GM10266 (cell line): ENCODE results near the gene MORC1.

ENCODE experiments used
- DNase-seq: peaks from one replicate; pipeline ENCODE4 v3.0.0; 2012; ENCODE audit errors: extremely low spot score
- CTCF ChIP-seq: IDR thresholded peaks from 2 replicates; pipeline ENCODE4 v1.5.1; 2012; ENCODE audit warnings: mild to moderate bottlenecking, low read depth; ENCODE audit not compliant: control insufficient read depth, insufficient read depth; ENCODE audit errors: missing control alignments

The MORC1 gene

DNA sequence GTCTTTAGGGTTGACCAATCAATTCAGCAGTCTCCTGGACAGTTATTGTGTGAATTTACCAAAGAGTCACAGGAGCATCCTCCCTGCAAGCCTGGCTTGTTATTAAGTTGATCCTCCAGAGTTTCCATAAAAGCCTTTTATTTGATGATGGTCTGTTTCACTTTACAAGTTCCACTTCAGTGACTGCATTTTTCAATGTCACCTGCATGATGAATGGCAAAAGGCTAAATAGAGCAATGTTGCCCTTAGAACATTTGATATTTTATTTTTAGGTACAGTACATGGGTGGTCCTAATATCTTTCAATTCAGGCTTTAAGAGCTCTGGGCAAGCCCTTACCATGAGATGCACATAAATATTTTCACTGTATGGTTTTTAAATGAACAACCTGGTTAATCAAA, 186.9 kb downstream of the MORC1 start:
- no peak for DNase-seq
- TF ChIP-seq CTCF, result no peak

DNA sequence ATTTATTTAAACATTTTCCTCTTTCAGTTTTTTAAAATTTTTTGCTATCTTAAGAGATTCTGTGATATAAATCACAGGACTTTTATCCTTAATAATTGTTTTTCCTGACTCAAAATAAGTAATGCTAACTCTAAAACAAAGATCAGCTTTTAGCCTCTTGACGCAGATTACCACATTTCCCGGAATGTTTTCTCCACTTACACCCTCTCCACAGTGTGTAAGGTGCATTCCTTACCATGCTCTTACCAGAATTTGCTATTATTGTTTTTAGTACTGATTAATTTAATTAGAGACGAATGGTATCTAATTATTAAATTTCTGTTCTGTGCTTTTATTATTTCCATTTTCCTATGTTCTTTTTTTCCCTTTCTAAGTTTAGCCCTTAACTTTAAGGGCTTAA, 199.1 kb downstream of the MORC1 start:
- no peak for DNase-seq
- no peak for TF ChIP-seq CTCF

GRCh38 chr3:108914774-108915641, 202.9 kb downstream of the MORC1 start:
- peak; percentile 55 for DNase-seq
- peak; percentile 89 for TF ChIP-seq CTCF

DNA sequence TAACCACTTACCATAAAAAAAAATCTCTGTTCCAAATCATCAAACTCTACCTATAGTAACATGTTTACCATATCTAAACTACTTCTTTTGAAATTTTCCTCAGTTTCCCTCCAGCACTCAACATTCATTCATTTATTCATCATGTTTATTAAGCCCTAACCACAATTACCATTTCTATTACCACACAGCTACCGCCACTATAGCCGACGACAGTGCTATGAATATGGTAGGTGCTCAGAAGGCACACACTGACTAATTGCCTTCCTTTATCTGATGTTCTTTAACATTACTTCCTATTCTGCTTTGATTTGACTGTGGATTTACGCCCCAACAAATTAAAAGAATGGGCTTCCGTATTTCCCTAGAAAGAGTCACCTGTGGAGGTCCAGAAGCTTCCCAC, 208.1 kb downstream of the MORC1 start:
- no peak for TF ChIP-seq CTCF
- no peak for DNase-seq
